OCI-LY7 (cell line): Measurements from ENCODE around the gene TUBGCP2. TPM values are rescaled to one million over a fixed set of nuclear protein-coding genes. Genes with fewer than 3 reads are reported as not detected.

Source experiments
- BruUV-seq: library from RNA; stranded (reverse); fragments of 400-500 nt; replicated peaks from 2 replicates; lab custom pipeline; 2021; lab: Mats Ljungman, UMichigan
- CTCF ChIA-PET: fragments of 300-600 bp; sonication (Branson Sonifier 250); formaldehyde crosslinking; loops from one replicate; lab custom pipeline; 2022; ENCODE audit warnings: antibody characterized with exemption; ENCODE audit not compliant: unreplicated experiment; lab: Charles Lee
- POLR2A ChIA-PET: fragments of 300-600 bp; sonication (Branson Sonifier 250); formaldehyde crosslinking; loops from one replicate; lab custom pipeline; 2022; ENCODE audit warnings: antibody characterized with exemption; lab: Charles Lee
- DNase-seq: peaks from one replicate; pipeline ENCODE4 v3.0.0-alpha.2; 2015; ENCODE audit warnings: low spot score
- H2AFZ ChIP-seq: fragments of 200-600 bp; sonication (generic), shearing (Covaris generic); 2 replicates; pipeline ENCODE4 v1.6.1; 2014; ENCODE audit warnings: mild to moderate bottlenecking, antibody characterized with exemption, low read length, moderate library complexity
- H3K27ac ChIP-seq: fragments of 200-600 bp; sonication (generic); 2 replicates; pipeline ENCODE4 v1.5.1; 2014; ENCODE audit warnings: mixed run types, low read depth, mild to moderate bottlenecking, moderate library complexity, low read length, inconsistent platforms; ENCODE audit not compliant: poor library complexity, severe bottlenecking
- H3K36me3 ChIP-seq: fragments of 200-600 bp; sonication (generic); 2 replicates; pipeline ENCODE4 v1.6.1; 2014; ENCODE audit warnings: mild to moderate bottlenecking, antibody characterized with exemption, low read length, moderate library complexity, mixed read lengths; ENCODE audit not compliant: insufficient read depth
- H3K4me1 ChIP-seq: fragments of 200-600 bp; sonication (generic); 2 replicates; pipeline ENCODE4 v1.5.1; 2014; ENCODE audit warnings: mild to moderate bottlenecking, low read length; ENCODE audit not compliant: insufficient read depth, poor library complexity, severe bottlenecking
- H3K4me2 ChIP-seq: fragments of 200-600 bp; sonication (generic); 2 replicates; pipeline ENCODE4 v1.6.1; 2014; ENCODE audit warnings: mild to moderate bottlenecking, low read length
- H3K4me3 ChIP-seq: fragments of 200-600 bp; sonication (generic); 2 replicates; pipeline ENCODE4 v1.5.1; 2014; ENCODE audit warnings: mild to moderate bottlenecking, low read depth, low read length; ENCODE audit not compliant: poor library complexity, severe bottlenecking
- H3K79me2 ChIP-seq: fragments of 200-600 bp; sonication (generic); 2 replicates; pipeline ENCODE4 v1.6.1; 2016; ENCODE audit warnings: low read depth, mild to moderate bottlenecking, low read length, moderate library complexity, mixed read lengths; ENCODE audit not compliant: insufficient read depth
- H3K9me2 ChIP-seq: fragments of 200-600 bp; sonication (generic); 2 replicates; pipeline ENCODE4 v1.6.1; 2016; ENCODE audit warnings: mild to moderate bottlenecking, low read length, mixed read lengths; ENCODE audit not compliant: insufficient read depth
- H3K9me3 ChIP-seq: fragments of 200-600 bp; sonication (generic); 2 replicates; pipeline ENCODE4 v1.6.1; 2014; ENCODE audit warnings: mild to moderate bottlenecking, mixed run types, low read length, mixed read lengths
- H4K20me1 ChIP-seq: fragments of 200-600 bp; sonication (generic); 2 replicates; pipeline ENCODE4 v1.6.1; 2014; ENCODE audit warnings: mild to moderate bottlenecking, antibody characterized with exemption, low read length, moderate library complexity, mixed read lengths; ENCODE audit not compliant: insufficient read depth
- CTCF ChIP-seq: fragments of 200-600 bp; sonication (generic); conservative IDR thresholded peaks from 2 replicates; pipeline ENCODE4 v1.5.1; 2014; ENCODE audit warnings: mild to moderate bottlenecking, antibody characterized with exemption, low read length, moderate library complexity, mixed read lengths
- EZH2phosphoT487 ChIP-seq: fragments of 200-600 bp; sonication (generic); IDR thresholded peaks from 2 replicates; pipeline ENCODE4 v1.6.1; 2018; ENCODE audit warnings: low read depth, borderline replicate concordance, mild to moderate bottlenecking, mixed run types, antibody characterized with exemption, low read length, moderate library complexity, mixed read lengths
- intact Hi-C: fragments of 100-400 bp; cut with micrococcal nuclease; formaldehyde crosslinking; loops from one replicate; pipeline ENCODE4 v1.10.0; 2022; ENCODE audit not compliant: unreplicated experiment
- total RNA-seq, 2 experiments: library from RNA; depleted of rRNA in 1 of 2; stranded (reverse); fragments of >200 nt in 1 of 2; shearing (Covaris generic) in 1 of 2; gene quantifications; 2 replicates each; pipeline ENCODE4 v1.2.3, GENCODE V29; 2014 to 2022

Gene TUBGCP2
- total RNA-seq, 2 experiments from 2014 or later = 40.5 to 56.1 TPM

- H3K4me2 ChIP-seq = peak overlapping the region; percentile 97
- no peaks in the 10 kb centered on the region for H4K20me1 ChIP-seq
- H3K9me3 ChIP-seq = no peaks in the 10 kb centered on the region
- no TSS peak for BruUV-seq
- H3K79me2 ChIP-seq = no peaks in the 10 kb centered on the region
- intact Hi-C loops = loop anchor here (5.0 kb wide), 1 partner anchor 45 kb away; the partner anchor contains the start of genes TUBGCP2 and ZNF511
- H3K9me2 ChIP-seq = no peaks in the 10 kb centered on the region
- ChIA-PET POLR2A (no interaction called here), CTCF (no interaction called here)
- H2AFZ ChIP-seq = peak overlapping the region; percentile 74; the same call in 1 of the 2 replicates
- TF ChIP-seq CTCF (no peak), EZH2phosphoT487 (no peak)
- peak; percentile 84 for DNase-seq
- no peak overlapping the region for H3K27ac ChIP-seq
- peak overlapping the region; percentile 69 for H3K4me3 ChIP-seq
- H3K4me1 ChIP-seq = peaks cover 26% of the 10 kb centered on the region
- H3K36me3 ChIP-seq = no peaks in the 10 kb centered on the region
These were observed 46.8 kb downstream of the TUBGCP2 start for GRCh38 chr10:133261726-133262325.

GRCh38 chr10:133260895-133261725 is 47.6 kb downstream of the TUBGCP2 start:
- Histone ChIP-seq H3K9me3 (no peaks in the 10 kb centered on the region), H3K4me1 (peaks cover 26% of the 10 kb centered on the region), H3K27ac (no peak overlapping the region), H3K4me3 (peak overlapping the region; percentile 69), H3K4me2 (peak overlapping the region; percentile 97), H2AFZ (peak overlapping the region; percentile 74; the same call in 1 of the 2 replicates), H3K36me3 (no peaks in the 10 kb centered on the region), H4K20me1 (no peaks in the 10 kb centered on the region), H3K9me2 (no peaks in the 10 kb centered on the region), H3K79me2 (no peaks in the 10 kb centered on the region)
- CTCF ChIA-PET = no interaction called here
- peak; percentile 34 for DNase-seq
- TF ChIP-seq EZH2phosphoT487 (no peak), CTCF (no peak)
- BruUV-seq = no TSS peak
- POLR2A ChIA-PET = no interaction called here
- intact Hi-C loops = loop anchor here (5.0 kb wide), 1 partner anchor 46 kb away; the partner anchor contains the start of genes TUBGCP2 and ZNF511
